ENCODE measurements around the gene KCNS1. TPM values are rescaled to one million over a fixed set of nuclear protein-coding genes. Genes with fewer than 3 reads are reported as not detected.

KCNS1 gene
- total and polyA plus RNA-seq, 2 donors = 0.14 to 0.34 TPM

Other genes with a start within 250 kb of the KCNS1 start
- 109 TPM for gene YWHAB, start 215.4 kb downstream of the KCNS1 start, total RNA-seq
- gene YWHAB, start 215.4 kb downstream of the KCNS1 start, polyA plus RNA-seq = 107 TPM
- gene PABPC1L, start 191.1 kb downstream of the KCNS1 start, total RNA-seq = 7.2 TPM
- gene PABPC1L, start 191.1 kb downstream of the KCNS1 start, polyA plus RNA-seq = 131 TPM
- 16.8 TPM for gene TOMM34, start 140.7 kb downstream of the KCNS1 start, total RNA-seq
- 20.0 TPM for gene TOMM34, start 140.7 kb downstream of the KCNS1 start, polyA plus RNA-seq
- 45.5 TPM for gene STK4, start 134.6 kb downstream of the KCNS1 start, total RNA-seq
- 35.0 TPM for gene STK4, start 134.6 kb downstream of the KCNS1 start, polyA plus RNA-seq
- gene WFDC5, start 14.0 kb upstream of the KCNS1 start, total RNA-seq = 0.52 TPM
- 6.1 TPM for gene WFDC5, start 14.0 kb upstream of the KCNS1 start, polyA plus RNA-seq
- gene WFDC12, start 23.3 kb upstream of the KCNS1 start, total RNA-seq = 1.0 TPM
- 6.8 TPM for gene WFDC12, start 23.3 kb upstream of the KCNS1 start, polyA plus RNA-seq
- 6.5 TPM for gene PI3, start 73.8 kb upstream of the KCNS1 start, total RNA-seq
- 567 TPM for gene PI3, start 73.8 kb upstream of the KCNS1 start, polyA plus RNA-seq
- gene SEMG1, start 105.9 kb upstream of the KCNS1 start, total RNA-seq = 0.24 TPM
- 0.78 TPM for gene SEMG1, start 105.9 kb upstream of the KCNS1 start, polyA plus RNA-seq
- gene SEMG2, start 120.2 kb upstream of the KCNS1 start, total RNA-seq = 0.09 TPM
- gene SEMG2, start 120.2 kb upstream of the KCNS1 start, polyA plus RNA-seq = 0.39 TPM
- gene SLPI, start 153.4 kb upstream of the KCNS1 start, total RNA-seq = 28.0 TPM
- gene SLPI, start 153.4 kb upstream of the KCNS1 start, polyA plus RNA-seq = 663 TPM
- not detected for gene RBPJL, start 205.7 kb upstream of the KCNS1 start, total RNA-seq
- 0.07 TPM for gene RBPJL, start 205.7 kb upstream of the KCNS1 start, polyA plus RNA-seq
- gene MATN4, start 207.2 kb upstream of the KCNS1 start, total RNA-seq = 0.14 TPM
- 0.14 TPM for gene MATN4, start 207.2 kb upstream of the KCNS1 start, polyA plus RNA-seq
- gene SDC4, start 247.3 kb upstream of the KCNS1 start, total RNA-seq = 7.4 TPM
- gene SDC4, start 247.3 kb upstream of the KCNS1 start, polyA plus RNA-seq = 18.9 TPM